ENCODE measurements around the gene CD2.

CD2 gene

GRCh38 chr1:116733476-116734365 is 20.5 kb upstream of the CD2 start:
- no peak for DNase-seq

GRCh38 chr1:116735246-116735645 is 19.0 kb upstream of the CD2 start:
- no peak for DNase-seq

- peak; percentile 87 for DNase-seq
Measured at GRCh38 chr1:116737020-116737854, 17.0 kb upstream of the CD2 start.

GRCh38 chr1:116737855-116738321 is 16.3 kb upstream of the CD2 start:
- peak; percentile 70 for DNase-seq

GRCh38 chr1:116738673-116739370 is 15.4 kb upstream of the CD2 start:
- DNase-seq = peak; percentile 90

- DNase-seq = no peak
Measured at GRCh38 chr1:116739371-116740012, 14.7 kb upstream of the CD2 start.

- DNase-seq = no peak
Measured at GRCh38 chr1:116740296-116740695, 13.9 kb upstream of the CD2 start.

GRCh38 chr1:116740746-116741145 is 13.5 kb upstream of the CD2 start:
- DNase-seq = no peak

- no peak for DNase-seq
Measured at GRCh38 chr1:116741836-116742565, 12.2 kb upstream of the CD2 start.

GRCh38 chr1:116743535-116743934 is 10.7 kb upstream of the CD2 start:
- DNase-seq = no peak

- no peak for DNase-seq
Measured at GRCh38 chr1:116748272-116748671, 6.0 kb upstream of the CD2 start.

- DNase-seq = peak; percentile 56
Measured at GRCh38 chr1:116751146-116751545, 3.1 kb upstream of the CD2 start.

- no peak for DNase-seq
Measured at GRCh38 chr1:116751621-116752020, 2.6 kb upstream of the CD2 start.

- no peak for DNase-seq
Measured at GRCh38 chr1:116753312-116753711, 918 bp upstream of the CD2 start.

GRCh38 chr1:116755066-116755465 is 836 bp downstream of the CD2 start:
- peak; percentile 50 for DNase-seq

- DNase-seq = peak; percentile 49
Measured at GRCh38 chr1:116755681-116756080, 1.5 kb downstream of the CD2 start.

GRCh38 chr1:116756092-116756491 is 1.9 kb downstream of the CD2 start:
- peak; percentile 71 for DNase-seq

- DNase-seq = peak; percentile 70
Measured at GRCh38 chr1:116758456-116758815, 4.2 kb downstream of the CD2 start.

GRCh38 chr1:116759636-116760035 is 5.4 kb downstream of the CD2 start:
- peak; percentile 42 for DNase-seq

GRCh38 chr1:116760487-116760886 is 6.3 kb downstream of the CD2 start:
- no peak for DNase-seq

- DNase-seq = no peak
Measured at GRCh38 chr1:116760996-116761665, 6.9 kb downstream of the CD2 start.

All from activated CD4-positive, alpha-beta T cell treated with anti-CD3 and anti-CD28 coated beads, Interleukin-2, Interleukin-6, amounts not matched to agents 100 ng/mL and 50 ng/mL, durations not matched to agents 16 hours and 8 hours (primary cell).